ENCODE results near the gene NEK2. TPM values are rescaled to one million over a fixed set of nuclear protein-coding genes. Genes with fewer than 3 reads are reported as not detected.
"Not testable (repeated sequence)": the region's sequence is repeated elsewhere in the genome, so short reads cannot be mapped to it uniquely, and the experiment has no call there.

Gene NEK2
- total RNA-seq, 2 experiments from 2014 or later = 32.3 to 38.8 TPM

DNA sequence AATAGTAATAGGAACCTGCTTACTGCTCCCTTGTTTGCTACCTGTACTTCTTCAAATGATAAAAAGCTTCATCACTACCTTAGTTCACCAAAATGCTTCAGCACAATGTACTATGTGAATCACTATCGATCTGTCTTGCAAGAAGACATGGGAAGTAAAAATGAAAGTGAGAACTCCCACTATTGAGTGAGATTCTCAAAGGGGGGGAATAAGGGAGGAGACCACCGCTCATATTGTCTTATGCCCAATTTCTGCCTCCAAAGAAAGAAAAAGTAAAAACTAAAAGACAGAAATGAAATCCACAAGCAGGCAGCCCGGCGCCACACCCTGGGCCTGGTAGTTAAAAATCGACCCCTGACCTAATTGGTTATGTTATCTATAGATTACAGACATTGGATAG, 18.5 kb upstream of the NEK2 start:
- H3K36me3 Mint-ChIP-seq (ENCODE audit: low read depth); ATAC-seq; DNase-seq; H3K4me3 Mint-ChIP-seq; H3K9me3 Mint-ChIP-seq (ENCODE audit: low read depth); intact Hi-C loops (cut with DNase I, micrococcal nuclease); H3K27ac Mint-ChIP-seq; H3K27me3 Mint-ChIP-seq; H3K4me1 Mint-ChIP-seq: not testable (repeated sequence)
- POLR2A ChIA-PET = interaction anchor here (0.6 kb wide), 1 partner anchor 322 kb away, joined by 3 read pairs; no protein-coding TSS in a partner anchor
- CTCF ChIA-PET = interaction anchor here (1.3 kb wide), 1 partner anchor 9 kb away, joined by 3 read pairs; no protein-coding TSS in a partner anchor

DNA sequence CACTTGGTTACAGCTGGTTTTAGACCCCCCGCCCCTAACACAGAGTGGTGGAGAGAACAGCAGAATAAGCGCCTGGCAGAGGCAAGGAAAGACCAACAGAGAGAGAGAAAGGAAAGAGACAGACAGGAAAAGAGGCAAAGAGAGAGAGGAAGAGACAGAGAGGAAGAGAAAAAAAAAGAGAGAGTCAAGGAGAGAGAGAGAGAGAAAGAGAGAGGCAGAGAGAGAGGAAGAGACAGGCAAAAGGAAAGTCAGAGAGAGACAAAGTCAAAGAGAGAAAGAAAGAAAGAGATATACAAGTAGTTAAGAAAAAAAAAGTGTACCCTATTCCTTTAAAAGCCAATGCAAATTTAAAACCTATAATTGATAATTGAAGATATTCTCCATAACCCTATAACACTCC, 13.0 kb upstream of the NEK2 start:
- H3K27me3 Mint-ChIP-seq = no peaks in the 10 kb centered on the region
- H3K9me3 Mint-ChIP-seq (ENCODE audit: low read depth) = no peaks in the 10 kb centered on the region
- ChIA-PET POLR2A (no interaction called here), CTCF (no interaction called here)
- no peak overlapping the region for H3K27ac Mint-ChIP-seq
- intact Hi-C loops (cut with DNase I, micrococcal nuclease) = no loop called here
- DNase-seq (no peak), ATAC-seq (no peak)
- H3K4me3 Mint-ChIP-seq = no peak overlapping the region
- H3K4me1 Mint-ChIP-seq = peaks cover 9% of the 10 kb centered on the region
- H3K36me3 Mint-ChIP-seq (ENCODE audit: low read depth) = no peaks in the 10 kb centered on the region

DNA sequence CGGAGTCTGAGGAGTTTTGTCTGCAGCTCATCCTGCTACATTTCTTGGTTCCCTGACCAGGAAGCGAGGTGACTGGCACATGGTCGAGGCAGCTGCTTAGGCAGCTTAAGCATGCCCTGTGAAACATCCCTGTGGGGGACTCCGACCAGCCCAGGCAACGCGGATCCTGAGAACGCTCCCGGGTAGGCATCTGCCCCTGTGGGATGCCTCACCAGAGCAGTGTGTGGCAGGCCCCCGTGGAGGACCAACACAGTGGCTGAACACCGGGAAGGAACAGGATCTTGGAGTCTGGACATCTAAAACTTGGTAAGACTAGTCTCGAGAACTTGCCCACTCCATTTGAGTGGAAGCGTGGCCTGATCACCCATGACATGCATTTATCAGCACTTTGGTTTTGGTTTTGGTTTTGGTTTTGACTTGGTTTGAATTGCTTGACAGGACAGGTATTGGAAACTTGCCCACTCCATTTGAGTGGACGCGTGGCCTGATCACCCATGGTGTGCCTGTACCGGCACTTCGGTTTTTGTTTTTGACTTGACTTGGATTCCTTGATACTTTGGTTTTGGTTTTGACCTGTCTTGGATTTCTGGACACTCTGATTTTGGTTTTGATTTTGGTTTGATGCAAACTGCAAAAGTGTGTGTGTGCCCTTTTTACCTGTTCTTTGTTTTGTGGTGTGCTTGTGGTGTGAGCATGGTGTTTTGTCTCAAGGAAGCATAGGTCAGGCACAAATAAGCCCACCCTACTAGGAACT, 12.2 kb upstream of the NEK2 start:
- Mint-ChIP-seq H3K27me3 (no peaks in the 10 kb centered on the region), H3K4me1 (peaks cover 9% of the 10 kb centered on the region), H3K9me3 (ENCODE audit: low read depth) (no peaks in the 10 kb centered on the region), H3K36me3 (ENCODE audit: low read depth) (no peaks in the 10 kb centered on the region), H3K4me3 (no peak overlapping the region), H3K27ac (peak overlapping the region; percentile 22)
- CTCF ChIA-PET = no interaction called here
- POLR2A ChIA-PET = no interaction called here
- DNase-seq (no peak), ATAC-seq (no peak)
- intact Hi-C loops (cut with DNase I, micrococcal nuclease) = no loop called here

DNA sequence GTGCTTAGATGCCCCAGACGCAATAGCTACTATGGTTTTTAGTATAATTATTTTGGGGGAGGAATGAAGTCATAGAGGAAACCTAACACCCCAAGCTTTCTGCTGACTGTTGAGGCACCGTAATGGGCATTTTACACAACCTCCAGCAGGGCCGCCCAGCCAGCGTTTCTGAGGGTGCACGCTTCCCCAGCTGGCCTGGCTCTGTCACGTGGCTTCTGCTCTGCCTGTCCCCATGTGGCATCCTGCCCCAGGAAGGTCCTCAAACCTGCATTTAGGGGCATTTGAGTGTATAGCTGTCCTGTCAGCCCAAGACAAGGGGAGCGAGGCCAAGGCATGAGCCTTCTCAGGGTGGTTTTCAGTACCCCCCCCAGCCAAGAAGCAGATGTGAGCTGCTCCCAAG, 10.4 kb upstream of the NEK2 start:
- no peak overlapping the region for H3K4me3 Mint-ChIP-seq
- ChIA-PET CTCF (interaction anchor here (0.8 to 8.2 kb wide), 5 partner anchors 13 to 343 kb away, joined by 3 to 102 read pairs (median 3); no protein-coding TSS in a partner anchor), POLR2A (no interaction called here)
- no peak overlapping the region for H3K27ac Mint-ChIP-seq
- intact Hi-C loops (cut with DNase I, micrococcal nuclease) = no loop called here
- H3K4me1 Mint-ChIP-seq = peaks cover 14% of the 10 kb centered on the region
- H3K9me3 Mint-ChIP-seq (ENCODE audit: low read depth) = no peaks in the 10 kb centered on the region
- no peaks in the 10 kb centered on the region for H3K27me3 Mint-ChIP-seq
- ATAC-seq = no peak
- H3K36me3 Mint-ChIP-seq (ENCODE audit: low read depth) = no peaks in the 10 kb centered on the region
- DNase-seq = no peak

DNA sequence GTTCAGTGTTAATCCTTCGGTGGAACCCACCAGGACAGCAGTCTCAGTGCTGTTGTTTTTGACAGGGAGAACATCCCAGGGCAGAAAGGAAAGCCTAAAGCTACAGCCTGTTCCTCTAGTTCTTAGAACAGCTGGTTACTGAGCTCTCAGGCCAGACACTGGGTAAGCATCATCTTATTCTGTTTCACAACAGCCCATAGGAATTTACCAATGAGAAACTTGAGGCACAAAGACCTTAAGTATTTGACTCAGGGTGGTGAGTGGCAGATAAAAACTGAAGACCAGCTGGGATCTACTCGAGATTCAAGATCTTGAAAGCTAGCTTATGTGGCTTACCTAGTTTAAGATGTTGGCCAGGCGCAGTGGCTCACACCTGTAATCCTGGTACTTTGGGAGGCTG, 9.4 kb upstream of the NEK2 start:
- no peaks in the 10 kb centered on the region for H3K27me3 Mint-ChIP-seq
- H3K36me3 Mint-ChIP-seq (ENCODE audit: low read depth) = no peaks in the 10 kb centered on the region
- ATAC-seq (no peak), DNase-seq (no peak)
- peaks cover 16% of the 10 kb centered on the region for H3K4me1 Mint-ChIP-seq
- intact Hi-C loops (cut with DNase I, micrococcal nuclease) = loop anchor here in 1 of 2 experiments (5.0 kb wide), 3 partner anchors 148 to 683 kb away; partner anchors contain the start of gene LPGAT1
- no peak overlapping the region for H3K4me3 Mint-ChIP-seq
- no peak overlapping the region for H3K27ac Mint-ChIP-seq
- H3K9me3 Mint-ChIP-seq (ENCODE audit: low read depth) = no peaks in the 10 kb centered on the region
- CTCF ChIA-PET = interaction anchor here (1.1 to 8.2 kb wide), 6 partner anchors 8 to 78 kb away, joined by 3 to 102 read pairs (median 4); no protein-coding TSS in a partner anchor
- POLR2A ChIA-PET = no interaction called here

DNA sequence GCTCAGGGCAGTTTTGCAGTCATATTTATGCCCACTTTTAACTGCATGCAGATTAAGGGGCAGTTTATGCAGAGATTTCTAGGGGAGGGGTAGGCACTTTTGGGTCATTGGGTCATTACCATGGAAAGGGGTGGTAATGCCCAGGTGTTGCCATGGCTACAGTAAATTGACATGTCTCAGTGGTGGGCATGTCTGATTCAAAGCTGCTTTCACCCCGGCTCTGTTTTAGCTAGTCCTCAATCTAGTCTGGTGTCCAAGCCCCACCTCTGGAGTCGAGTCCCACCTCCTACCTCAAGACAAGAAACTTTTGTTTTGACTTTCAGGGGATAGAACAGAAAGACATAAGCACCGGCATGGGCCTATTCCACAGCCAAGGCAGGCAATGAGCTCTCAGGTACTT, 8.9 kb upstream of the NEK2 start:
- Mint-ChIP-seq H3K27ac (no peak overlapping the region), H3K4me1 (peaks cover 16% of the 10 kb centered on the region), H3K9me3 (ENCODE audit: low read depth) (no peaks in the 10 kb centered on the region), H3K4me3 (no peak overlapping the region), H3K36me3 (ENCODE audit: low read depth) (no peaks in the 10 kb centered on the region), H3K27me3 (no peaks in the 10 kb centered on the region)
- ATAC-seq (no peak), DNase-seq (no peak)
- POLR2A ChIA-PET = no interaction called here
- CTCF ChIA-PET = interaction anchor here (1.7 to 8.2 kb wide), 2 partner anchors 11 to 14 kb away, joined by 6 to 102 read pairs; no protein-coding TSS in a partner anchor
- intact Hi-C loops (cut with DNase I, micrococcal nuclease) = loop anchor here in 1 of 2 experiments (5.0 kb wide), 3 partner anchors 148 to 683 kb away; partner anchors contain the start of gene LPGAT1

DNA sequence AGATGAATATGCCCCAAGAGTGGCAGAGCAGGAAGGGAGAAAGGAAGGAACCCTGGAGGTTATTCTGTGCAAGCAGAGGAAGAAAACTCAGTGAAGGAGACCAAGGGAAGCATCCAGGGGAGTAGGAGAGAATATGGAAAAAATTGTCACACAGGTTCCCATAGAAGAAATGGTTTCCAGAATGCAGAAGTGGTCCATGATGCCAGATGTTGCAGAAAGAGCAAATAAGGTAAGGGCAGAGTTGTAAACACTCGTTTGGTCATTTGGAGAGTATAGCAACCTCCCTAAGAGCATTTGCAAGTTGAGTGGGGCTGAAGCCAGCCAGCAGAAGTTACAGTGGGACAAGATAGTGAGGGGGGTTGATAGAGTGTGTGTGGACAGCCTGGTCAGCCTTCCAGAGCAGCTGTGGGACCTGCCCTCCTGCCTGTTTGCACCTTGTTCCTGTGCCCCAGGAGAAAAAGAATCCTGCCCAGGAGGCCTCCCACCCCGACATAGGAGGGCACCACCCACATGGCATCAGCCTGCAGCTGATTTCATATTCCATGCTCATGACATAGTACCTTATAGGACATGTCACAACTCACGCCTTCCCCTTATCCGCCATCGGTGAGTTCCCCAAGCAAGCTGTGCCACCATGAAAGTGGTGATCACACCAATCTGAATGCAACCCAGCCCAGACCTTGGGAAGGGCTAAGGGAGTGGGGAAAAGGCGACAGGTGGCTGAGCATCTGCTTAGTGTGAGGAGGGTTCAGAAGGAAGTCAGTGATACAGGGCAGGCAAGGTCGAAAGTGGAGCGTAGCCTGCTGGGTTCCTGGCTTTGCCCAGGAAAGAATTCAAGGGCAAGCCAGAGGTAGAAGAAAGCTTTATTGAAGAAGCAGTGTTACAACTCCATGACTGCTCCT, 8.2 kb upstream of the NEK2 start:
- peaks cover 16% of the 10 kb centered on the region for H3K4me1 Mint-ChIP-seq
- no peaks in the 10 kb centered on the region for H3K36me3 Mint-ChIP-seq (ENCODE audit: low read depth)
- H3K27me3 Mint-ChIP-seq = no peaks in the 10 kb centered on the region
- ChIA-PET POLR2A (no interaction called here), CTCF (interaction anchor here (0.6 to 8.2 kb wide), 6 partner anchors 12 to 772 kb away, joined by 3 to 102 read pairs (median 5); partner anchors contain the start of genes DTL and INTS7)
- no peaks in the 10 kb centered on the region for H3K9me3 Mint-ChIP-seq (ENCODE audit: low read depth)
- ATAC-seq (no peak), DNase-seq (no peak)
- H3K27ac Mint-ChIP-seq = no peak overlapping the region
- H3K4me3 Mint-ChIP-seq = no peak overlapping the region
- intact Hi-C loops (cut with DNase I, micrococcal nuclease) = loop anchor here in 1 of 2 experiments (5.0 kb wide), 3 partner anchors 149 to 684 kb away; partner anchors contain the start of gene LPGAT1

DNA sequence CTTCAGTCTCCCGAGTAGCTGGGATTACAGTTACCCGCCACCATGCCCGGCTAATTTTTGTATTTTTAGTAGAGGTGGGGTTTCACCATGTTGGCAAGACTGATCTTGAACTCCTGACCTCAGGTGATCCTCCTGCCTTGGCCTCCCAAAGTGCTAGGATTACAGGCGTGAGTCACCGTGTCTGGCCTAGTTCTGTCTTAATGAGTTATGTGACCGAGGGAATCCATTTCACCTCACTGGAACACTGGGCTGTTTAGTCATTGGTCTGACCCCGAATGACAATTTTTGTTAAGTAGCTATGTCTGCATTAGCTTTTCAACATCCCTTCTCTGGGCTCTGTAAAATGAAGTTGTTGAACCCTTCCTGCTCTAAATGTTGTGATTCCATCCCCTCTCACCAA, 6.8 kb upstream of the NEK2 start:
- H3K4me3 Mint-ChIP-seq; POLR2A ChIA-PET; H3K36me3 Mint-ChIP-seq (ENCODE audit: low read depth); H3K9me3 Mint-ChIP-seq (ENCODE audit: low read depth); DNase-seq; H3K27me3 Mint-ChIP-seq; H3K4me1 Mint-ChIP-seq; H3K27ac Mint-ChIP-seq; ATAC-seq: not testable (repeated sequence)
- CTCF ChIA-PET = interaction anchor here (0.6 to 8.2 kb wide), 11 partner anchors 8 to 774 kb away, joined by 3 to 102 read pairs (median 4); partner anchors contain the start of genes DTL and INTS7
- intact Hi-C loops (cut with DNase I, micrococcal nuclease) = loop anchor here in 1 of 2 experiments (5.0 kb wide), 3 partner anchors 150 to 685 kb away; partner anchors contain the start of gene LPGAT1

DNA sequence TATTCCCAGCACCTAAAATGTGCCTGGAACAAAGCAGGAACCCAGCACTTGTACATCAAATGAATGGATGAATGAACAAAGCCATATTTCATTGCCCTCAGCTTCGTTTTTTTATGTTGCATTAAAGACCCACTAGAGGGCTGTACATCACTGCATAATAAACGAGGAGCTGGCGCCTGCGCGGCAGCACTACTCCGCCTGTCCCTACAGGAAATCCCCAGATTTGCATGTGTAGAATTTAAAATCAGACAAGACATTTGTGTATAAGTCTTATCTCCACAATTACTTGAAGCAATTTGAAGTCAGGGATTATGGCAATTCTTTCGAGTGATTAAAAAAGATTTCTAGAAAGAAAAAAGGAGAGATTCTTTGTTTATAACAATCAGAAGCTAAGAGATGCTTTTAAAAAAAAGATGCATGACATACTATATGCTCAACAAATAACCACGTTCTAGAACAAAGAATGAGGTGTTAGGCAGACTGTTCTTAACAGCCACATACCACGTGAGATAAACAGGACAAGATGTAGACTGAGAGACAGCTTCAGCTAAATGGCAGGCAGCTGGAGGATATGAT, 5.4 kb upstream of the NEK2 start:
- Mint-ChIP-seq H3K27me3 (no peaks in the 10 kb centered on the region), H3K36me3 (ENCODE audit: low read depth) (no peaks in the 10 kb centered on the region), H3K4me3 (no peak overlapping the region), H3K27ac (peak overlapping the region; percentile 71), H3K9me3 (ENCODE audit: low read depth) (no peaks in the 10 kb centered on the region), H3K4me1 (peaks cover 7% of the 10 kb centered on the region)
- ChIA-PET CTCF (interaction anchor here (0.6 to 8.2 kb wide), 54 partner anchors 9 to 1177 kb away, joined by 3 to 102 read pairs (median 4); partner anchors contain the start of genes DTL, FLVCR1, INTS7 and SLC30A1), POLR2A (interaction anchor here (0.5 to 1.5 kb wide), 5 partner anchors 34 to 775 kb away, joined by 3 to 10 read pairs (median 4); partner anchors contain the start of genes DTL and INTS7)
- ATAC-seq = peak; percentile 94
- peak; percentile 85 for DNase-seq
- intact Hi-C loops (cut with DNase I, micrococcal nuclease) = loop anchor here (1.0 to 5.0 kb wide), 9 partner anchors 149 to 776 kb away; partner anchors contain the start of genes DTL (in 2 of the 2), INTS7 (in 2 of the 2) and LPGAT1 (in 2 of the 2)

DNA sequence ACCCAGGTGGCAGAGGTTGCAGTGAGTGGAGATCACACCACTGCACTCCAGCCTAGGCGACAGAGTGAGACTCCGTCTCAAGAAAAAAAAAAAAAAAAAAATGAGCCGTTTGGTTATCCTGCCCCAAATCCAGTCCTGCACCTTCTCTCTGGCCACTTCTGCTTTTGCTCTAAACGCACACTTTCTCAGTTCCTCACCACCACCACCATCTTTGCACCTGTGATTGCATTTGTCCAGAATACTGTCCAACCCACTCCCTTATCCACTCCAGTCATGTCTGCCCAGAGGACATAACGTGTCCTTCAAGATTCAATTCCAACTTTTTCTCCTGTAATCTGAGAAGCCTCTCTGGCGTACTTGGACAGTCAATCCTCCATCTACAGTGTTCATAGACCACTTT, 2.2 kb upstream of the NEK2 start:
- no peaks in the 10 kb centered on the region for H3K9me3 Mint-ChIP-seq (ENCODE audit: low read depth)
- no peak for ATAC-seq
- no peak for DNase-seq
- H3K4me3 Mint-ChIP-seq = no peak overlapping the region
- intact Hi-C loops (cut with DNase I, micrococcal nuclease) = no loop called here
- H3K36me3 Mint-ChIP-seq (ENCODE audit: low read depth) = peaks cover 6% of the 10 kb centered on the region
- CTCF ChIA-PET = interaction anchor here (0.7 to 2.5 kb wide), 3 partner anchors 17 to 778 kb away, joined by 4 to 8 read pairs (median 4); partner anchors contain the start of genes DTL and INTS7
- H3K4me1 Mint-ChIP-seq = peaks cover 13% of the 10 kb centered on the region
- POLR2A ChIA-PET = no interaction called here
- H3K27me3 Mint-ChIP-seq = no peaks in the 10 kb centered on the region
- H3K27ac Mint-ChIP-seq = no peak overlapping the region
